NCI-H128 (cell line): ENCODE results near the gene CABLES1.

ENCODE experiments used
- DNase-seq: peaks from one replicate; lab custom pipeline; 2025; ENCODE audit not compliant: unreplicated experiment; lab: John Stamatoyannopoulos, UW

CABLES1 gene

DNA sequence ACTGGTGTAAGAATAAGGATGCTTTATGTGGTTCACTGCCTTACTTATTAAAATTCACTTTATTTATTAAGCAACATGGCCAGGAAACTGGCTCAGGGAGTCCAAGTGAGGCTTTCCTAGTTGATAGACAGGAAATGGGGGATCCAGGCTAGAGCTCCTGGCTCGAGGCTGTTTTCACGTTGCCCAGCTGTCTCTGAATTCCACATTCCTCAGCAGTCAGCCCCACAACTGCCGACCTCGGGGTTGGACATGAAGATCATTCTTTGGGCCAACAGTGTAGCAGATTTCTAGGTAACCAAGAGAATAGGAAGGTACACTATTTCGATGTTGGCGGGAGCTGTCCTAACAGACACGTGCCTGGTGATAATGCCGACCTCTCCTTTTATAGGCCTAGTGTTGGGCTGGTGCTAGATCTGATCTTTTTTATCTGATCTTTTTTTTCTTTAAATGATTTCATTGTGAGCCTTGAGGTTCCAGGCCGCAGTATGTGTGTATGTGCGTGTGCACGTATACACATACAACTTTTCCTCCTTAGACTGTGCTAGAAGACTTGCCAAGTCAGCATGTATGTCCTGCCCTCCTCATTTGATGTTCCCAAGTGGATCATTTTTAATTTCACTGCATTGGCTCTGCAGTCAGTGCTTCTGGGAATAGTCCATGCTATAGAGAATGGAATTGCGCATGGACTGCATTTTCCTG is 103.5 kb downstream of the CABLES1 start:
- DNase-seq = no peak

GRCh38 chr18:23239350-23239692 is 104.0 kb downstream of the CABLES1 start:
- no peak for DNase-seq

DNA sequence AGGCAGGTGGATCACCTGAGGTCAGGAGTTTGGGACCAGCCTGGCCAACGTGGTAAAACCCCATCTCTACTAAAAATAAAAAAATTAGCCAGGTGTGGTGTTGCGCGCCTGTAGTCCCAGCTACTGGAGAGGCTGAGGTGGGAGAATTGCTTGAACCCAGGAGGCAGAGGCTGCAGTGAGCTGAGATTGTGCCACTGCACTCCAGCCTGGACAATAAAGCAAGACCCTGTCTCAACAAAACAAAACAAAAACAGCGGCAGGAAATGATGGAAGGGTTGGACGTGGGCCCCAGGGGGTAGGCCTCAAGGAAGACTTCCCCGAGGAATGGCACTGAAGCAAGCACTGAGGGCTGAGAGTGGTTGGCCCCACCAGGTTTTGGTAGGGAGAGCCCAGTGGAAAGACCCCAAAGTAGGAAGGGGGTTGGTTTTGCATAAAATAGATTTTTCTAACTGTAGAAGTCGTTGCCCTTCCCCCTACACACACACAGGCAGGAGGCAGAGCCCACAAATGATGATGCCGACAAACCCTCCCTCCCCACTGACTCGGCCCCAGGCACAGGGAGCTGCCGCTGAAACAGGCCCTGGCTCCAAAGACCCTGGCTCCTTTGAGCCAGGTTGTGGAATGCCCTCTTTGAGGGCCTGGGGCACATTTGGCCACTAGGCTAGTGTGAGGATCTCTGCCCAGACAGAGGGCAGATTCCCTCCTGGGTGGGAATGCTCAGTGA is 104.8 kb downstream of the CABLES1 start:
- no peak for DNase-seq

DNA sequence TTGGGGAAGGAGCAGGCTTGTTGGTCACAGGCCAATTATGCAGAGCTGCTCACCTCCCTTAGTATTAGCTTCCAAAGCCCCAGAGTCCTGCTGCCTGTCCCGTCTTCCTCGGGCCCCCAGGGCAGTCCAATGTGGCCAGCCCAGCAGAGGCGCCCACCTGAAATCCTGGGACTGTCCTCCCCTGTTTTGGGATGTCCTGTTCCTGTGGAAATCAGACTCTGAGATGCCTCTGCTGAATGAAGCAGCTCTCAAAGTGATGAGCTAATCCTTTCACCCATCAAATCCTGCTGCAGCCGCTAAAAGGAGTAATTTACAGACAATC is 105.3 kb downstream of the CABLES1 start:
- DNase-seq = no peak

GRCh38 chr18:23241833-23242496 is 106.7 kb downstream of the CABLES1 start:
- DNase-seq = peak; percentile 72

- DNase-seq = no peak
Measured at GRCh38 chr18:23243178-23243577, 107.9 kb downstream of the CABLES1 start.

GRCh38 chr18:23243816-23244215 is 108.5 kb downstream of the CABLES1 start:
- no peak for DNase-seq

DNA sequence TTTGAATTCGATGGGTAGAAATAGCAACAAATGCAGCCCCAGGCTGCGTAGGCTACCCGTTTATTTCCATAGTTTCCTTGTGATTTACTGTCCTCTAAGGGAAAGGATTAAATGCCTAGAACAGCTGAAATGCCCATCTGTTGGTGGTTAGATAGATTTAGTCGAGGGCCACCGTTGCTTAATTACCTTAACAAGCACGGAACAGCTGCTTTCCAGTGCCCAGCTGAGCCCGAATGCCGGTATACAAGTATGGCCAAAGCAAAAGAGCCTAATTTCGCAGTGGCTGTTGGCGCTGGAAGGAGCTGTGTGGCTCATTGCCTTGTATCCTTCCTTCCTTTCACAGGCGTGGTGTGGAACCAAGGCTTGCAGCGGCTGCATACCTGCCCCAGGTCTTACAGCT is 109.1 kb downstream of the CABLES1 start:
- DNase-seq = no peak

DNA sequence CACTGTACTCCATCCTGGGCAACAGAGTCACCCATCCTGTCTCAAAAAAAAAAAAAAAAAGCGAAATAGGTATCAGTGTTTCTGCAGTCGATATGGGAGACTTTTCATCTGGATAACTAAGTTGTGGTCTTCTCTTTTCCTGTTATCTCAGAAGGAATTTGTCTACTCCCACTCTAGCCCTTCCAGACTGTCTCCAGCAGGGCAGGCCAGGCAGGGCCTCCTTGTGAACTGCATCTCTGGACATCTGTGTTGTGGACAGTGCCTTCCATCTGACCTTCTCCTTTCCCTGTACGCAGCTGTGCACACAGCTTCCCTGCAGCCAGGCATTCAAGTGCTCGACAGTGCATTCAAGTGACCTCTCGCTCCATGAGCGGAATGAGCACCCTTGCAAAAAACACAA is 110.2 kb downstream of the CABLES1 start:
- DNase-seq = no peak

GRCh38 chr18:23247331-23247730 is 112.0 kb downstream of the CABLES1 start:
- no peak for DNase-seq

DNA sequence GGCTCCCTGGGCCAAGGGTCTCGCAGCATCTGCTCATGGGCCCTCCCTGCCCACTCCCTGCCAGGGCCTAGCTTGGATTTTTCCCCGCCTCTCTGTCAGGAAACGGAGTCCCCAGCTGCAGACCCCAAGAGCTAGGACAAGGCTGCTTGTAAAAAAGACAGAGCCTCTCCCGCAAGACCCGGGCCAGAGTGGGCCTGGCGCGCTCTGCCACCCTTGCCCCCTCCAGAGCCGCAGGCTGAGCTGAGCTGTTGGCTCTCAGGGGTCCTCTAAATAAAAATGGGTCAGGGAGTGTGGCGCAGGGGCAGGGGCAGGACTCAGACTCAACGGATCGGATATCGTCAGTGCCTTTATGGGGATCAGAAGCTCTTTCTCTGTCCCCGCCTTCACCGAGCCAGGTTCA is 112.6 kb downstream of the CABLES1 start:
- DNase-seq = no peak

- DNase-seq = no peak
Measured at GRCh38 chr18:23248826-23249225, 113.5 kb downstream of the CABLES1 start.

GRCh38 chr18:23249348-23249747 is 114.1 kb downstream of the CABLES1 start:
- DNase-seq = no peak

DNA sequence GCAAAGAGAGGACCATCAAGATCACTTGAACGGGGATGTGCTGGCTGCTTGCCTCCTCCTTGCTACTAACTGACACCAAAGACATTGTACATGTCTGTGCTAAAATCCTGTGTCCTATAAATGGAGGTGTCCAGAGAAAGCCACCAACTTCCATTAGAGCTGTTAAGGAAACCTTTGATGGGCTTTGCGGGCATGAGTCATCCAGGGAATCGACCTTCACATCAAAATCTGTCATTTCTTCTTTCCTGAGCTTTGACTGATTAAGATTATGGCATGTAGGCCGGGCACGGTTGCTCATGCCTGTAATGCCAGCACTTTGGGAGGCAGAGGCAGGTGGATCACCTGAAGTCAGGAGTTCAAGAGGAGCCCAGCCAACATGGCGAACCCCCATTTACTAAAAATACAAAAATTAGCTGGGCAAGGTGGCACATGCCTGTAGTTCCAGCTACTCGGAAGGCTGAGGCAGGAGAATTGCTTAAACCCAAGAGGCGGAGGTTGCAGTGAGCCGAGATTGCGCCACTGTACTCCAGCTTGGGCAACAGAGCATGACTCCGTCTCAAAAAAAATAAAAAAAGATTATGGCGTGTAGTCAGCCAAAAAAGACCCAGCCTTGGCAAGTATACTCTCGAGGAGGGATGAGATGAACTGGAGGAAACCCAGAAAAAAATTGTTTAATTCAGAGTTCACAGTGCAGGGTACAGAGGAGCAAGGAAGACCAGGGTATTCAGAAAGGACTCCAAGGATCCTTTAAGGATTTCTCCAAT is 115.8 kb downstream of the CABLES1 start:
- DNase-seq = no peak

GRCh38 chr18:23253630-23254029 is 118.3 kb downstream of the CABLES1 start:
- DNase-seq = no peak

DNA sequence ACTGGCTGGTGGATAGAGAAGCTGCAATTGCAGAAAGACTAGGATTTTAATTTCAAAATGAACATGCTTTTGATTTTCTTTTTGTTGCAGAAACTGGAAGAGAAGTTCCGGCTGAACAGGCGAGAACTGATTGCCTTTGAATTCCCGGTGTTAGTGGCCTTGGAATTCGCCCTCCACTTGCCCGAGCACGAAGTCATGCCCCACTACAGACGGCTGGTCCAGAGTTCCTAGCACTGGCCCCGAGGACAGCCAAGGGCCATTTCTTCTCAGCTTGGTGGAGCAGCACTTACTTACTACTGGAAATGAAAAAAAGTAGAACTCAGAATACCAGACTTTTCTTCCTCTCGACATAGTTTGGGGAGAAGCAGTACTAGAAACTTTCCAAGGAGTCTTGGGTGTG is 121.9 kb downstream of the CABLES1 start:
- DNase-seq = no peak

DNA sequence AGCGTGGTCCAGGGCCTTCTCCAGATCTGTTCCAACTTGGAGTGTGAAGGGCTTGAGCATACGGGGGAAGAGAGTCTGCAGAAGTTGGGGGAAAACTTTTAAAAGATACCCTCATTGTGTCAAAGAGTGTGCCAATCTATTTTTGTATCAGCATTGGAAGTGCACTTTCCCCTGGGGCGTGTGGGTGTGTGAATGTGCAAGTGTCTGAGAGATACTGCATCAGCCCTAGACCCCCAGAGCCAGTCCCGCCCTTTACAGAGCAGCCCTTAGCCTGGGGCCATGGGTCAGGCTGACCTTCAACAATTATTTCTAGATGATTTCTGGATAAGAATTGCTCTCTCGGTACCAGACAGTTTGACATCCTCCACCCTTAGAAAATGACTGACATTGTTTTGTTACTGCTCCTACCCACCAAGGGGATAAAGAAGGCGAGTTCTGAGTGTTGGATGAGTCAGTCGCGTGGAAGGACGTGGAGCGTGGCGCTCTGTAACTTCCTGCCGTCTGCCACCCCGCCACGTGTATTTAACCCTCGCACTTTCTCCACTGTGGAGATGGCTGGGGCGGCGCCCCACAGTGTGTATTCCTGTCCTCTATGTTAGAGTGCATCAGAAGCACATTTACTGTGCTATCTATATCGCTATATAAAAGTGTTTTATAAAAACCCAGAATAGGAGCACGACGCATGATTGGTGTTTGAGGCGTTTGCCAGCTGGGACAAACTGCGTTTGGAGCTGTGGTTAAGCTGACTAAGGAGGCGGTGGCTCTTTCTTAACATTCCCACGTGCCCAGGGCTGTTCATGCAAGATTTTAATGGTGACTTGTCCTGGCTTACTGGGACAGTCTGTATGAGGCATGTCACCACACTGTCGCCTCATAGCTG is 122.6 kb downstream of the CABLES1 start:
- DNase-seq = no peak

- no peak for DNase-seq
Measured at GRCh38 chr18:23258566-23259469, 123.5 kb downstream of the CABLES1 start.
